ENCODE measurements around the gene HIRA.
"Not testable (repeated sequence)": the region's sequence is repeated elsewhere in the genome, so short reads cannot be mapped to it uniquely, and the experiment has no call there.

HIRA gene

DNA sequence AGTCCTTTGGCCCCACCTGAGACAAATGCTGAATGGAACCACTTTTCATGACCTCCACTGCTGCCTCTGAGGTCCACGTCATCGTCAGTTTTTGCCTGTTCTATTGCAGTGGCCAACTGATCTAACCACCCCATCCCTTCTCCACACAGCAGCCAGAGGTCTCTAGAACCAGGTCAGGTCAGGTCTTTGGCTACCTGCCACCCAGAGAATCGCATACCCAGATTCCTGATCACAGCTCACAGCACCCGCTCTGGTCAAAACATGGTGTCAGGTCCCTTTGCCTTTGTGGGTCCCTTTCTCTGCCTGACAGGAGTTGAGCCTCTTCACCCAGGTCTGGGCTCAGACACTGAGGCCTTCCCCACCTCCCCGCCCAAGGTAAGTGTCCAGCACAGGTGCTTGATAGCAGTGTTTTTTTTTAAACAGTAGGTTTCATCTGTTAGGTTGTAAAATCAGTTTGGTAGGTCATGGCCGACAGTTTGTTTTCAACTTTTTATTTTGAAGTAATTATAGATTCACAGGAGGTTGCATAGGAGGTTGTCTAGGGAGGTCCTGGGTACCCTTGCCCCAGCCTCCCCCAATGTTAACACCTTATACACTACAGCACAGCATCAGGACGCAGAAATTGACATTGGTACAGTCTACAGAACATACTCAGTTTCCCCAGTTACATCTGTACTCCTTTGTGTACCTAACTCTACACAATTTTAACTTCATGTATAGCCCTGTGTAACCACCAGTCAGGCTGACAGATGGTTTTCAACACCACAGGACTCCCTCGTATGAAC is 9.1 kb upstream of the HIRA start:
- no peak for DNase-seq (ENCODE audit: low spot score)

DNA sequence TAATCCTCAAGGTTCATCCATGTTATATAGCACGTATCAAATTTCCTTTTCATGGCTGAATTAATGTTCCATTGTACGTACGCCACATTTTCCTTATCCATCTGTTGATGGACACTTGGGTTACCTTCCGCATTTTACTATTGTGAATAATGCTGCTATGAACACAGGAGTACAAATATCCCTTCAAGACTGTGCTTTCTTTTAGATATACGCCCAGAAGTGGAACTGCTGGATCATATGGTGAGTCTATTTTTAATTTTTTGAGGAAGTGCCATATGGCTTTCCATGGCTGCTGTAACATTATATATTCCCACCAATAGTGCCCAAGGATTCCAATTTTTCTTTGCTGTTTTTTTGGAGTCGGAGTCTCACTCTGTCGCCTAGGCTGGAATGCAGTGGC is 6.8 kb upstream of the HIRA start:
- no peak for DNase-seq (ENCODE audit: low spot score)

DNA sequence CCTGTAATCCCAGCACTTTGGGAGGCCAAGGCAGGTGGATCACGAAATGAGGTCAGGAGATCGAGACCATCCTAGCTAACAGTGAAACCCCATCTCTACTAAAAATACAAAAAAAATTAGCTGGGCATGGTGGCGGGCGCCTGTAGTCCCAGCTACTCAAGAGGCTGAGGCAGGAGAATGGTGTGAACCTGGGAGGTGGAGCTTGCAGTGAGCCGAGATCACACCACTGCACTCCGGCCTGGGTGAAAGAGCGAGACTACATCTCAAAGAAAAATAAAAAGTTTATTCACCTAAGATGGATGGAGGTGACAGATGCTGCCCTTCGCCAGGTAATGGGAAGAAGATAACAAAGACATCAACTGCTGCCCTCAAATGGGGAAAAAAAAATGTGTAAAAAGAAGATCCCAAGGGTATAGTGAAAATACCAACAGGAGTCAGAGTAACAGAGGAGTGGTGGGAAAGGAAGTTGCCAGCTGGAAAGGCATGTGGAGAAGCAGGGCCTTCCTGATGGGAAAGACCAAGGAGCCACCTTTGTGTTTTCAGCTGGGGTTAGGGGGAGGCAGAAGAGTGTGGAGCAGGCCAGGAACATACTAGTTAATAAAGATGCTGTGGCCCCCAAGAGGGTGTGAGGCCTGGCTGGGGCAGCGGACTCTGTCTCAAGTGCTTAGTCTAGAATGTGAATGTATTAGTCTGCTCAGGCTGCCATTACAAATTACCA is 5.1 kb upstream of the HIRA start:
- DNase-seq (ENCODE audit: low spot score), result not testable (repeated sequence)

GRCh38 chr22:19434829-19435580 is 3.5 kb upstream of the HIRA start:
- no peak for DNase-seq (ENCODE audit: low spot score)

GRCh38 chr22:19434401-19434800 is 2.9 kb upstream of the HIRA start:
- DNase-seq (ENCODE audit: low spot score), result no peak

DNA sequence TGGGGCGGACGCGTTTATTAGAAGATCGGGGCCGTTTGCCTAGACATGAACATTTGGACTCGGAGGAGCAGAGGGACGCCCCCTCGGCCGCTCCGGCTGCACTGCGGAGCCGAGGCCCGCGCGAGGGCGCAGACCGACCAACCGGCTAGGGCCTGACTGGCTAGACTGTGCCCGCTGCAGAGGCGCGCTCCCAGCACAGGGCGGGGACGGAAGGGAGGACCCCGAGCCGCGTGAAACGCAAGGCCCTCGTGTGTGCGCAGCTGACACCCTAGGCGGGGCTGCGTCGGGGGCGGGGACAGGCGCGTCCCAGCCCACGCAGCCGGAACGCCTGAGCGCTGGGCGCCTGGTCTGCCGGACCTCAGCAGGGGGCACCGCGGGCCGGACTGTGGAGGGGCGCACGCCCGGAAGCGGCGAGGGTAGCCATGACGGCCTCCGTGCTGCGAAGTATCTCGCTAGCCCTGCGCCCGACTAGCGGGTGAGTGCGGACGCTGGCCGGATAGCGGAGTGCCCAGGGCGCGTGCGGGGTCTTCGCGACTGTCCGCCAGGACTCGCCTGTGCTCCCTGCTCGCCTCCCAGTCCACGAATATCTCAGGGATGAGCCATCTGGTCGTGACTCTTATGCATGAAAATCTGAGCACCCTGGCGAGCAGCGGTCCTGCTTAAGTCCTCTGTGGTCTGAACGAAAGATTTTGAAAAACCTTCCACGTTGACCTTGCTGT is 759 bp upstream of the HIRA start, which contains the start of gene MRPL40:
Gene MRPL40, plus strand, starts transcription at position 413 of the 719 bp plus-strand sequence. Its CDS starts 10 bp downstream, at position 423.
- DNase-seq (ENCODE audit: low spot score), result peak; percentile 94

DNA sequence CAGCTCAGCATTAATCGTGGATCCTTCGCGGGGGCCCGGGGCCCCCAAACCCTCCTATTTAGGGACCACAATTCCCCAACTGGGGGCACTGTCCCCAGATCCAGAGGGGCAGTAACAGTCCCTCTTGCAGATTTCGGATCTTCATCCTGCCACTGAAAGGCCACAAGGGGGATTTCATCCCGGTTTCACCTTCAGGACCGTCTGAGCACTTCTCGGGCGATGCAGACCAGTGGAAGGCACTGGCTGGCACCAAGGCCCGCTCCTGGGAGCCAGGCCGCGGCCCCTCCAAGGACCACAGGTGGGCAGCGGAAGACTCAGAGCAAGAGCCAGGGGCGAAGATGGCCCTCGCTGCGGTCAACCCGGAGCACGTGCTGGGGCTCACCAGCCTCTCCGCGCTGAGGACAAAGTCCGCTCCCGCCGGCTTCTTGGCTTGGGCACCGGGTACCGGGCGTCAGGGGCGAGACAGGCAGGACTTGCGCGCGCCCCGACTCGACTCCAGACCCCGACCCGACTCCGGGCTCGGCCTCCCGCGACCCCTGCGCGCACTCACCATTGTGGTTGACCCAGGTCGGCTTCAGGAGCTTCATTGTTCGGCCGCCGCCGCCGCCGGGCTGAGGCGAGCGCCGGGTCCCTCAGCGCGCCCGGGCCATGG is 517 bp downstream of the HIRA start:
- DNase-seq (ENCODE audit: low spot score), result no peak

DNA sequence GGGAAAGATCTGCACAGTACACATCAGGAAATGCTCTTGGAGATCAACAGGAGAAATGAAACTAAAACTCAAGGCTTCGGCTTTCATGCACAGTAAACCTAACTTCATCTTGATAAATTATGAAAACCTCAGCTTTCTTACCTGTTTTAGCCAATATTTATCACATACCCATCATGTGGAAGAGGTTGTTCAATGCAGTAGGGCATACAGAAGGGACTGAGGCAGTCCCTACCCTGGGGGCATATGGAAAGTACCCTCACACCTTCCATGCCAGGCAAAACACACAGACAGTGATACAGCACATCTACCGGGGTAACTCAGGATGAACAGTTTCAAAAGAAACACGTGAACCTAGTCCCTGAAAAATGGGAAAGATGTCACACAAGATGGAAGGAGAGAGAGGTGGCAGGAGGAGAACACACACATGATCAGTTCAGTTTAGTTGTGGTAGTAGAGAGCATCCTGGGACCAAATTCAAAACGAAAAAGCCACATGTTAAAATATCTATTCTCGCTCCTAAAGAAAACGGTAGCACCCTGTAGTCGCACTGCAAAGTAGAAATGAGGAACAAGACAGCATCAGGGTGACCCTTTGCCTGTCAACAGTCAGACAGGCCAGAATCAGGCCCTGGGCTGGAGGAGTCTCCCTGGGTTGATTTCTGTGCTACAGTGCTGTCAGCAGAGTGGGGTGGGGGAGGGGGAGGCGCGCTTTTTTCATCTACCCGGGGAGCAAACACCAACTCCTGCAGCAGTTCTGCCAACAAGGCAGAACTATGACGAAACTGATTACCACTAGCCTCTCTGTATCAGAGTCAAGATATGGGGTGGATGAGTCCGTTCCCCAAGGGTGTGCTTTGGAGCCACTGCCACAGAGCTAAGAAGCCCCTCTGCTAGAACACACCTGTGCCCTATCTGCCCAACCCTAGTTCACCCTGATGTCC is 1.3 kb downstream of the HIRA start:
- no peak for DNase-seq (ENCODE audit: low spot score)

GRCh38 chr22:19424186-19424500 is 7.4 kb downstream of the HIRA start:
- DNase-seq (ENCODE audit: low spot score), result no peak

DNA sequence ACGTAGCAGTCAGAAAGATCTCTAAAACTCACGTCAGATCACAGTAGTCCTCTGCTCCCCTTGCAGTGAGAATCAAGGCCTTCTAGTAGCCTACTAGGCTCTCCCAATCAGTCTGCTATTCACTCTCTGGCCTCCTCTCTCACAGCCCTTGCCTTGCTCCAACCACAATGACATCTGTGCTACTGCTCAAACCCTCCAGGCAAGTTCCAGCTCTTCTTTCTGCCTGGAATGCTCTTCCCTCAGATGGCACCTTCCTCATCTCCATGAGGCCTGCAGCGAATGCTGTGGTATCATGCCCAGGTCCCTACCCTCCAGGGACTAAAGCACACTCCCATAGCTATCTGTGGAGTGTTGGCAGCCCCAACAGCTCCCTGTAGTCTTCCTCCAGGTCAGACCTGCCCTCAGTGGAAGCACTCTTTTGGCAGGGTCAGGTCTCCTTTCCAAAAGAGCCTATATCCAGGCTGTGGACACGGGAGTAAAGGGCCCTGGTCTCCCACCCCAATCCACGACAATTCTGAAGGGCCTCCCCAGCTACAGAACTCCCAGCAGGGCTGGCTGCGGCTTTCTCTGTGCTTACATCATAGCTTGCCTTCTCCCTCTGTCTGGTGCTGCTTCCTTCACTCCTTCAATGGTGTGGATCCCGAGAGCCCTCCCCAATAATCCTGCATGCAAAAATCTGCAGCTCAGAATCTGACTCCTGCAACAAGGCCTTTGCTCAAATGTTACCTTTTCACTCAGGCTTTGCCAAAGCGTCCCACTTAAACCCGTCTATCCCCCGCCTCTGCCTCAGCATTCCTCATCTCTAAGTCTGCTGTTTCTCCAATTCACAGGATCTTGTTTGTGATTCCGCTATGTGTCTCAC is 8.9 kb downstream of the HIRA start:
- no peak for DNase-seq (ENCODE audit: low spot score)

GRCh38 chr22:19420321-19420720 is 11.2 kb downstream of the HIRA start:
- DNase-seq (ENCODE audit: low spot score), result no peak

GRCh38 chr22:19419464-19420178 is 11.9 kb downstream of the HIRA start:
- no peak for DNase-seq (ENCODE audit: low spot score)

DNA sequence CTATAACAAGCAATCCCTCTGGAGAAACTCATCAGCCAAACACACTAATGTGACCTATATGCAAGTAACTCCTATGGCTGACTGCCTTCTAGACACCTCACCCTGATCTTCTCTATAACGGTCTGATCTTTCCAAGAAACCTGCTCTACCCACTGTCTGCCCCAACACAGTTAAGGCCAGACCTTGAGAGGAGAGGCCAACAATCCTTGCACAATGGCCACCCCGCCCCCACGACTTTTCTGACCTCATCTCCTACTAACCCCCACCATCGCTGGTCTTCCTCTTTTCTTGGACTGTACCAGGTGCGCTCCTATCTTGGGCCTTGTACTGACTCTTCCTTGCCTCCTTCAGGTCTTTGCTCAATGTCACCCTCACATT is 12.5 kb downstream of the HIRA start:
- DNase-seq (ENCODE audit: low spot score), result no peak

DNA sequence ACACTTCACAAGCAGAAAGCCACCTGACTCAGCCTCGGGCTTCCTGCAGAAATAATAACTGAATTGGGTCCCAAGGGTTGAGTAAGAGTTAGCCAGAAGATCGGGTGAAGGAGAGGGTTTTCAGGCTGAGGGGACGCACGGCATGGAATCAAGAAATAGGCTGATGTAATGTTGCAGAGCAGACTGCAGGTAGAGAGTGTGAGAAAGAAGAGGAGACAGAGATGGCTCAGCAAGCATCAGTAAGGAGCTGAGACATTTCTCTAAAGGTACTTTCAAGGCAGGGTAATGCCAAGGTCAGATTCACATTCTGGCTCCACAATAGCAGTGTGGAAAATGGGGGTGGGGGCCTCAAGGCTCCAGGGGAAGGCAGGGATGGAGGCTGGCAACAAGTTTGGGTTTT is 18.6 kb downstream of the HIRA start:
- DNase-seq (ENCODE audit: low spot score), result no peak

DNA sequence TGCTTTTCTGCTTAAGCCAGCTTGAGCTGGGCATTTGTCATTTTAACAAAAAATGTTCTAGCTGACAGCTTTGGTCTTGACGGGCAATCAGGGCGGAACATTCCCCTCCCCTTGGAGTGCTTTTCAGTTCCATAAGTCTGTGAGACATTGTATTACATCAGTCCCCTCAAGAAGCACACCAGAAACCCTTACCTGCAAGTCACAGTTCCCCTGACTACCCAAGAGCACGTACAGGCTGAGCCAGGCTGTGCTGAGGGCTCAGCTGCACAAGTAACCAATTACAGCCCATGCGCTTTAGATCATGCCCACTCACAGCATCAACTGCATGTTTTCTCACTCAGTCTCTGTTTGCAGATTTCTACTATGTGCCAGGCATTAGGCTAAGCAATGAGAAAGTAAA is 19.1 kb downstream of the HIRA start:
- DNase-seq (ENCODE audit: low spot score), result no peak

DNA sequence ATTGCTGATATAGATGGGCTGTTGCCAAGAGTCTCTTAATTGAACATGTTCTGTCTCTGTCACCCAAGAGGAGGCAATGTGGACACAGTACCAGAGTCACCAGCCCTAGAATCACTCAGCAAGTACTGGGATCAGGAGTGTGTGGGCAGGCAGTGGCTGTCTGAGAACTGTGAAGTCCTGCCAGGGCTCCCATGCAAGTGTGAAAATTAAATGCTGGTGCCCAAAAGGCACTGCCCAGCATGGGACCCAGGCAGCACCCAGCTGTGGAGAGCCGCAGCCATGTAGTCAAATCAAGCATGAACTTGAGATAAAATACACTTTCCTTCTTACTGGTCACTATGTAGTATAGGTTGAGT is 19.9 kb downstream of the HIRA start:
- no peak for DNase-seq (ENCODE audit: low spot score)

- no peak for DNase-seq (ENCODE audit: low spot score)
Measured at GRCh38 chr22:19410941-19411689, 20.4 kb downstream of the HIRA start.

All from globus pallidus (tissue), 1 donor.